Esophagus squamous epithelium (tissue), 4 donors: ENCODE results near the gene ACSF2.

Experiments
- CTCF ChIP-seq, 6 experiments: fragments of 450-650 bp in 4 of 6; fragments of 200-600 bp in 2 of 6; sonication (generic) in 2 of 6; IDR thresholded peaks; one replicate each; pipeline ENCODE4 v1.5.1; 2016 to 2019; ENCODE audit warnings: antibody characterized with exemption in 6 of 6, mild to moderate bottlenecking in 4 of 6, moderate library complexity in 4 of 6
- POLR2A ChIP-seq, 4 donors: fragments of 450-650 bp; IDR thresholded peaks; one replicate each; pipeline ENCODE4 v1.6.1; 2017; ENCODE audit warnings: antibody characterized with exemption in 4 of 4, mild to moderate bottlenecking in 4 of 4, moderate library complexity in 3 of 4

DNA sequence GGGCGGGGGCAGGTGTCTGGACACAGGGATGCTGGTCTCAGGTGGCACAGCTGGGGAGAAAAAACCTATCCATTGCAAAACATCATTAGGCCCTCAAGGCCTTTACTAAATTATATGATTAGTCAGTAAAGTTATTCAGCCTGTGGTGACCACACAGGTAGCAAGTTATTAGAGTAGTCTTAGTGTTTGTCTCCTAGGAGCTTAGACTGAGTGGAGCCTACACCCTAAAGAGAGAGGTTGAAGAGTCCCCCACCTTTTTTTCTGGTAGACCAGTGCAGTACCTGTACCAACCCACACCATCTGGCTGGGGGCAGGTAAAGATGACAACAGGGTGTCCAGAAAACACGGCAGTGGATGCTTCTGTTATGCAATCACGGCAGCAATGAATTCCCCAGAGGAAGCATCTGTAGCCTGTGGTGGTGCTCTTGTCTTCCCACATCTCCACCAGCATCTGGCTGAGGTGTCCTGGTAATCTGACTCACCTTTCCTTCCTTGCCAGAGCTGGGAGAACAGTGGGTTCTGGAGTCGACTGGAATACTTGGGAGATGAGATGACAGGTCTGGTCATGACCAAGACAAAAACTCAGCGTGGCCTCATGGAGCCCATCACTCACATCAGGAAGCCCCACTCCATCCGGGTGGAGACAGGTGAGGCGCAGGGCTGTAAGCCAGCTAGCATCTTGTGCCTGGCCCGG, 93.3 kb downstream of the ACSF2 start:
- TF ChIP-seq CTCF (IDR thresholded peaks at IDR 0.05) (no peak), POLR2A (IDR thresholded peaks at IDR 0.05) (no peak)
